HG03039 (cell line): ENCODE data around the gene SULT1E1.
"Not testable (repeated sequence)": the region's sequence is repeated elsewhere in the genome, so short reads cannot be mapped to it uniquely, and the experiment has no call there.

Experiments
- ATAC-seq: cut with Tn5 transposase; IDR thresholded peaks from one replicate; pipeline ENCODE4 v1.9.1; 2021; ENCODE audit warnings: mild to moderate bottlenecking, moderate library complexity; ENCODE audit not compliant: unreplicated experiment

Gene SULT1E1

GRCh38 chr4:69843932-69844331 is 16.0 kb downstream of the SULT1E1 start:
- no peak for ATAC-seq

DNA sequence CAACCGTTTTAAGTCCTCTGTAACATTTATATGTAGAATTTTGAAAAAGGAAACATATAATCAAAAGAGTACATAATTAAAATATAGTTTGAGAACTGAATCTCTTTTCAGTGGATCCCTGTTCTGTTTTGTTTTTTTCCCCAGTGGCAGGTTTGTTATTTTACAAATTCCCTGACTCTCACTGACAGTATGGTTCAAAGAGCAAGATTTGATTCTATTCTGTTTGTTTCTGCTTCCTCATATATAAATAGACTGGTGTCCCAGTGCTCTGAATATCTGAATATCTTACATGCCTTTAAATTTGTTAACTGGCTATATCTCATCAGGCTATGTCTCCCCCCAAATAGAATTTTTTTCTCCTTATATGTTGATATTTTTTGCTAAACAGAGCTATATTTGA is 16.6 kb downstream of the SULT1E1 start:
- no peak for ATAC-seq

GRCh38 chr4:69838977-69839376 is 21.0 kb downstream of the SULT1E1 start:
- no peak for ATAC-seq

DNA sequence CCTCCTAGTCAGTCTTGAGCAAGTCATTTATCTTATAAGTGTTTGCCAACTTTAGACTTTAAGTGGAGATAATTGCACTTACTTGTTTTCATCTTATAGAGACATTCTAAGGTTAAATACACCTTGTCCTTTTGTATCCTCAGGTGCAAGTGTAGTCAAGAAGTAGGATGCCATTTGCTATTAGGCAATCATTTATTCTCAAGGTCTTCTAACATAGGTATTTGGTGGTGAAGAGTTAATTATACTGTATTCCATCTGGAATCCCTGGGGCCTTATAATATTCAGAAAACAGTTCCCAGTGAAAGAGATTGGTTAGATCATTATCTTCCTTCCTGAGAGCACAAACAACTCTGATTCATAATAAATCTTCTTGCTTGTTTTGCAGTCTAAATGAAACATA is 23.7 kb downstream of the SULT1E1 start:
- no peak for ATAC-seq

- ATAC-seq = no peak
These were observed 24.2 kb downstream of the SULT1E1 start for GRCh38 chr4:69835766-69836165.

- no peak for ATAC-seq
These were observed 26.7 kb downstream of the SULT1E1 start for GRCh38 chr4:69833251-69833650.

GRCh38 chr4:69832326-69833030 is 27.5 kb downstream of the SULT1E1 start:
- no peak for ATAC-seq

GRCh38 chr4:69831646-69832325 is 28.2 kb downstream of the SULT1E1 start:
- ATAC-seq = peak; percentile 98

DNA sequence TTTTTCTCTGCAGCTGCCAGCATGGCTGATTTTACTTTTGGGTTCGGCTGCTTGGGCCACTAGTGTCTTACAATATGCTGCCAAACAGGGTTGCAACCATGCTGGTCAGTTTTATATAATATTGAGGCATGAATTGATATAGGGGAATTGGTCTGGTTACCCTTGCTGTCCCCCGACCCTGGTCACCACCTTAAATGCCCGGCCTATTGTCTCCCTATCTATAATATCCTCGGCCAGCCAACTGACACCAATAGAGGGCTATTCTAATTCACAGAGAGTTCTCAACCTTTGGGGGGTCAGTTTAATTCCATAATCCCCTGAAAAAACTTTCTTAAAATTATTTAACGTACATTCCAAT is 28.7 kb downstream of the SULT1E1 start:
- no peak for ATAC-seq

- ATAC-seq = peak; percentile 27
These were observed 29.2 kb downstream of the SULT1E1 start for GRCh38 chr4:69830560-69831269.

DNA sequence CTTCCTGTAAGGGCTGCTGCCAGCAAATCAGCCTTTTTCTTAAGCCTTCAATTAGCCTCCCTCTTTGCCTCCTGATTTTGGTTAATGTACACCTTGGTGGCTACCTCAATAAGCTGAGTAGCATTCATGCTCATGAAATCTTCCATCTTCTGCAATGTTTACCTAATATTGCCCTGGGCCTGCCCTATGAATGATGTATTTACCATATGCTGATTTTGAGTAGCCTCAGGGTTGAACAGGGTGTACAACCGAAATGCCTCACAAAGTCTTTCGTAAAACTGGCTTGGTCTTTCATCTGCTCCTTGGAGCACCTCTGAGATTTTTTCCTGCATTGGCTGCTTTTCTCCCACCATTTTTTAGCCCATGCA is 29.8 kb downstream of the SULT1E1 start:
- no peak for ATAC-seq

- ATAC-seq = no peak
These were observed 30.3 kb downstream of the SULT1E1 start for GRCh38 chr4:69829678-69830077.

GRCh38 chr4:69828828-69829227 is 31.1 kb downstream of the SULT1E1 start:
- ATAC-seq = no peak

DNA sequence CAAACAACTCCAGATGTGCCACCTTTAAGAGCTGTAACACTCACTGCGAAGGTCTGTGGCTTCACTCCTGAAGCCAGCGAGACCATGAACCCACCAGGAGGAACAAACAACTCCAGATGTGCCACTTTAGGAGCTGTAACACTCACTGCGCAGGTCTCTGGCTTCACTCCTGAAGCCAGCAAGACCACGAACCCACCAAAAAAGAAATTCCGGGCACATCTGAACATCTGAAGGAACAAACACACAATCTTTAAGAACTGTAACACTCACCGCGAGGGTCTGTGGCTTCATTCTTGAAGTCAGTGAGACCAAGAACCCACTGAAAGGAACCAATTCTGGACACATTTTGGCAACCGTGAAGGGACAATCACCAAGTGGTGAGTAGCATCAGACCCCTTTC is 34.9 kb downstream of the SULT1E1 start:
- not testable (repeated sequence) for ATAC-seq

DNA sequence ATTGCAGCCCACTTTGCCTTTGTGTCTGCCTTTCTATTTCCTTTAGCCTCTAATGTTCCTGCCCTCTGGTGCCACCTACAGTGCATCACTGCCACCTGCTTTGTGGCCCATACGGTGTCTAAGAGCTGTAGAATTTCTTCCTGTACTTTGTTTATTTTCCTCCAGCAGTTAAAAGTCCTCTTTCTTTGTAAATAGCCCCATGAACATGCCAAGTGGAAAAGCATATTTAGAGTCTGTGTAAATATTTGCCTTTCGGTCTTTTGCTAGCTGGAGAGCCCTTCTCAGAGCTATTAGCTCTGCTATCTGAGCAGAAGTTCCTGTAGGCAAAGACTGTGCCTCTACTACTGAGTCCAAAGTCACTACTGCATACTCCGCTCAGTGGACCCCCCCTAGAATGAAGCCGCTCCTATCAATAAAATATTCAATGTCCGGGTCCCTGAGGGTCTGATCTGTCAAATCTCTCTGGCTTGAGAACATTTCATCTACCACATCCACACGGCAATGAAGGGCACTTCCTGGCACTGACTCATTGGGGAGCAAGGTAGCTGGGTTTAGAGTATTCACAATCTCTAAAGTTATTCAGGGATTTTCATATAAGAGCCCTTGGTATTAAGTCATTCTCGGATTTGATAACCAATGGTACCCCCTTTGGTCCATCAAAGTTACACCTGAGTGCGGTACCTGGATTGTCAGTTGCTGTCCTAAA is 36.3 kb downstream of the SULT1E1 start:
- ATAC-seq = peak; percentile 95

DNA sequence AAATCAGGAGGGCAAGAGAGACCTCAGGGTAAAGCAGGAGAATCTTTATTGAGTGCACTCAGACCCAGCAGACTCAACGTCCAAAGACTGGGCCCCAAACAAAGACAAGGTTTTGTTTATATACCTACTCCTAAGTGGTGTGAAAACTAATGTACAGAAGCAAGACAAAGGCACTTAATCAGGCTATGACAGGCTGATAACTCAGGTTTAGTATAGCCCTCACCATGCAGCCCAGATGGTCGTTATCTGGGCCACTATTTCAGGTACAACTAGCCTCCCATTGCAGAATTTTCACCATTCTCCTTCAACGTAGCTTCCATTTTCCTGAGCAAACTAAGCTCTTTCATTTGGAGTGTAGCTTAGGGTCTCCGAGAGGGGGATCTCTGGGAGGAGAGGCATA is 36.9 kb downstream of the SULT1E1 start:
- ATAC-seq = no peak

- ATAC-seq = no peak
These were observed 37.7 kb downstream of the SULT1E1 start for GRCh38 chr4:69822198-69822597.

DNA sequence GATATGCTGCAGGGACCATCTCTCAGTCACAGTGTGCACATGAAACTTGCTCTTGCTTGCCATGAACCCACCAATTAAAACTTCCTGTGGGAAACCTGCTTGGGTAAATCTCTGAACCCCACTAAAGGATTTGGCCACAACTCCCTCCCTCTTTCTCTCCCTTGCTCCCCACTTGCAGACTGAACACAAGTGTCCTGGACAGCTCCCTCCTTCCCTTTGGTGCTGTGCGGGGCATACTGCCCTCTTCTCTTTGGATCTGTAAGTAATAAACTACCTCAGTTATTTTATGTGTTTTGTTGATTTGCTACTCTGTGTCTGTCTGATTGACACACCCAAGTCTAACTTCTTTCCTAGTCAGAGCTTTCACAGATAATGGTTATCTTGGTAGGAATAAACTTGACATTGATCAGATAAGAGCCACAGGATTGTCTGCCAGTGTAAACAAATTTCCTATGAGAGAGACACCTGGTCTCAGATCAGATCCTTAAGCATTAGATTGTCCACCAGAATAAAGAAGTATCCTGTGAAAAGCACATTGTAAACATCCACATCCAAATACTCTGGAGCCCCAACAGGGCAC is 41.8 kb downstream of the SULT1E1 start:
- ATAC-seq = no peak

DNA sequence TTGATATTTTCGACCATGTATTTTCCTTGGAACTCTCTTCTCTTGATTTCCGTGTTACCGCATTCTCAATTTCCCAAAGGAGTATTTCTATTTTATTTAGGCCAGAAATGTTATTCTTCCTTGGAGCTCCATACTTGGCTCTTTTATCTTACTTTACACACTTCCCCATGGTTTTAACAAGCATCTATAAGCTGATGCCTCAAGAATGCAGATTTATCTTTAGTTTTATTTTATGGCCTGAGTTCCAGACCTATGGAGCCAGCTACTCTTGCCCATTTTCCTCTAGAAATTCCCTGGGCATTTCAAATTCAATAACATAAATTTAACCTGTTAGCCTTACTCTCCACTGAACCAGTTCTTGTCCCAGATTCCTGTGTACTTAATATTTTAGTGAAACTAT is 43.7 kb downstream of the SULT1E1 start:
- no peak for ATAC-seq

- no peak for ATAC-seq
These were observed 46.3 kb downstream of the SULT1E1 start for GRCh38 chr4:69813628-69814027.

GRCh38 chr4:69811166-69811565 is 48.8 kb downstream of the SULT1E1 start:
- ATAC-seq = no peak
